GM23338 (cell line): ENCODE data around the gene PDGFRB. TPM values are rescaled to one million over a fixed set of nuclear protein-coding genes. Genes with fewer than 3 reads are reported as not detected.

ENCODE experiments used
- ATAC-seq: fragments of 200-7000 bp; cut with Tn5 transposase; 3 replicates; pipeline ENCODE4 v1.9.1; 2020
- DNase-seq: peaks from one replicate; pipeline ENCODE4 v3.0.0-alpha.2; 2015; ENCODE audit warnings: low spot score
- H2AFZ ChIP-seq: fragments of 200-600 bp; sonication (generic); 2 replicates; pipeline ENCODE4 v1.8.0; 2016; ENCODE audit warnings: antibody characterized with exemption, mild to moderate bottlenecking, moderate library complexity
- H3F3A ChIP-seq: fragments of 200-600 bp; sonication (generic); replicated peaks from 2 replicates; pipeline ENCODE4 v1.8.0; 2017; ENCODE audit warnings: antibody characterized with exemption, mixed run types, low read depth
- H3K27ac ChIP-seq: fragments of 200-600 bp; sonication (generic); 2 replicates; pipeline ENCODE4 v1.6.1; 2016; ENCODE audit warnings: low read depth
- H3K27me3 ChIP-seq: fragments of 200-600 bp; sonication (generic); 2 replicates; pipeline ENCODE4 v1.8.0; 2016; ENCODE audit warnings: mild to moderate bottlenecking, mixed run types, moderate library complexity; ENCODE audit not compliant: insufficient read depth
- H3K36me3 ChIP-seq: fragments of 200-600 bp; sonication (generic); 2 replicates; pipeline ENCODE4 v1.8.0; 2016; ENCODE audit warnings: mild to moderate bottlenecking; ENCODE audit not compliant: insufficient read depth
- H3K4me1 ChIP-seq: fragments of 200-600 bp; sonication (generic); 2 replicates; pipeline ENCODE4 v1.8.0; 2016; ENCODE audit warnings: mild to moderate bottlenecking, moderate library complexity; ENCODE audit not compliant: insufficient read depth
- H3K4me2 ChIP-seq: fragments of 200-600 bp; sonication (generic); 2 replicates; pipeline ENCODE4 v1.7.1; 2017; ENCODE audit warnings: mixed run types
- H3K4me3 ChIP-seq: fragments of 200-600 bp; sonication (generic); 2 replicates; pipeline ENCODE4 v1.6.1; 2016; ENCODE audit warnings: mixed run types
- H3K79me2 ChIP-seq: fragments of 200-600 bp; sonication (generic); replicated peaks from 2 replicates; pipeline ENCODE4 v1.8.0; 2017; ENCODE audit warnings: mild to moderate bottlenecking; ENCODE audit not compliant: insufficient read depth
- H3K9me2 ChIP-seq: fragments of 200-600 bp; sonication (generic); 2 replicates; pipeline ENCODE4 v1.8.0; 2017; ENCODE audit not compliant: insufficient read depth
- H4K20me1 ChIP-seq: fragments of 200-600 bp; sonication (generic); replicated peaks from 2 replicates; pipeline ENCODE4 v1.8.0; 2017; ENCODE audit warnings: mild to moderate bottlenecking; ENCODE audit not compliant: insufficient read depth
- H3K27ac Mint-ChIP-seq: 2 replicates; pipeline ENCODE4 v1.8.0; 2020; ENCODE audit warnings: inconsistent platforms, mild to moderate bottlenecking, moderate library complexity, mixed read lengths
- H3K27me3 Mint-ChIP-seq: 3 replicates; pipeline ENCODE4 v1.8.0; 2022; ENCODE audit warnings: low read depth, mild to moderate bottlenecking, moderate library complexity, mixed read lengths, inconsistent platforms; ENCODE audit not compliant: insufficient read depth, poor library complexity
- H3K36me3 Mint-ChIP-seq: 3 replicates; pipeline ENCODE4 v1.8.0; 2021; ENCODE audit warnings: low read depth, mild to moderate bottlenecking, inconsistent platforms, moderate library complexity, mixed read lengths
- H3K4me1 Mint-ChIP-seq: 3 replicates; pipeline ENCODE4 v1.8.0; 2020; ENCODE audit warnings: mild to moderate bottlenecking, inconsistent platforms, mixed read lengths
- H3K4me3 Mint-ChIP-seq: 3 replicates; pipeline ENCODE4 v1.8.0; 2021; ENCODE audit warnings: moderate library complexity, mild to moderate bottlenecking, inconsistent platforms, mixed read lengths
- H3K9me3 Mint-ChIP-seq: 3 replicates; pipeline ENCODE4 v1.8.0; 2020; ENCODE audit warnings: moderate library complexity, mild to moderate bottlenecking, inconsistent platforms, mixed read lengths
- CREB1 ChIP-seq: fragments of 250-450 bp; sonication (Bioruptor Pico); IDR thresholded peaks from 2 replicates; pipeline ENCODE4 v1.5.0; 2020; ENCODE audit warnings: low read depth, mild to moderate bottlenecking, moderate library complexity
- CTCF ChIP-seq, 2 experiments: fragments of 200-600 bp in 1 of 2; sonication (generic) in 1 of 2; conservative IDR thresholded peaks; 2 replicates each; pipeline versions ENCODE4 v1.5.1 to v1.6.1; 2016 to 2017; ENCODE audit warnings: antibody characterized with exemption in 2 of 2, low read depth in 2 of 2, mild to moderate bottlenecking in 2 of 2, moderate library complexity in 1 of 2
- EZH2 ChIP-seq: fragments of 200-600 bp; sonication (generic); IDR thresholded peaks from one replicate; pipeline ENCODE4 v1.8.0; 2017; ENCODE audit warnings: antibody characterized with exemption, mild to moderate bottlenecking, low read depth; ENCODE audit not compliant: unreplicated experiment
- EZH2phosphoT487 ChIP-seq: fragments of 200-600 bp; sonication (generic); IDR thresholded peaks from one replicate; pipeline ENCODE4 v1.8.1; 2018; ENCODE audit warnings: antibody characterized with exemption; ENCODE audit not compliant: unreplicated experiment
- JUNB ChIP-seq: IDR thresholded peaks from one replicate; pipeline ENCODE4 v1.6.1; 2016; ENCODE audit warnings: antibody characterized with exemption; ENCODE audit not compliant: unreplicated experiment
- POLR2AphosphoS5 ChIP-seq: IDR thresholded peaks from 2 replicates; pipeline ENCODE4 v1.6.1; 2016; ENCODE audit warnings: antibody characterized with exemption, low read depth
- REST ChIP-seq: IDR thresholded peaks from one replicate; pipeline ENCODE4 v1.6.1; 2018; ENCODE audit warnings: antibody characterized with exemption; ENCODE audit not compliant: unreplicated experiment
- STAT1 ChIP-seq: IDR thresholded peaks from one replicate; pipeline ENCODE4 v1.6.1; 2016; ENCODE audit warnings: antibody characterized with exemption; ENCODE audit not compliant: unreplicated experiment
- ZNF114 ChIP-seq: fragments of 250-450 bp; sonication (Bioruptor Pico); IDR thresholded peaks from 2 replicates; pipeline ENCODE4 v1.5.0; 2020; ENCODE audit warnings: mild to moderate bottlenecking, moderate library complexity
- ZNF331 ChIP-seq: fragments of 250-450 bp; sonication (Bioruptor Pico); IDR thresholded peaks from 2 replicates; pipeline ENCODE4 v1.5.0; 2020; ENCODE audit warnings: low read depth, mild to moderate bottlenecking, moderate library complexity
- polyA plus RNA-seq: library from polyadenylated mRNA; unstranded; fragments of >200 nt; fragmentation: Nextera tagmentation; extraction: Ambion mirVana; gene quantifications from 2 replicates; pipeline ENCODE4 v1.2.1, GENCODE V29; 2016
- total RNA-seq: library from RNA; depleted of rRNA; stranded (reverse); fragments of >200 nt; shearing (Covaris generic); gene quantifications from 2 replicates; pipeline ENCODE4 v1.2.3, GENCODE V29; 2014

Gene PDGFRB
- total and polyA plus RNA-seq, 2 experiments from 2014 or later: 4.5 to 11.3 TPM

- H3K27ac ChIP-seq: no peak overlapping the region
- no peak overlapping the region for H3K4me3 Mint-ChIP-seq
Observed at GRCh38 chr5:150066436-150066835, 89.2 kb downstream of the PDGFRB start.

GRCh38 chr5:150065886-150066285 lies 89.8 kb downstream of the PDGFRB start:
- Histone ChIP-seq H3K9me2 (no peaks in the 10 kb centered on the region), H3K27me3 (no peaks in the 10 kb centered on the region), H3F3A (no peaks in the 10 kb centered on the region), H3K4me1 (no peaks in the 10 kb centered on the region), H3K36me3 (no peaks in the 10 kb centered on the region), H3K4me3 (no peak overlapping the region), H3K27ac (no peak overlapping the region), H4K20me1 (no peaks in the 10 kb centered on the region), H2AFZ (no peak overlapping the region), H3K79me2 (no peaks in the 10 kb centered on the region), H3K4me2 (no peak overlapping the region)
- ATAC-seq (no peak), DNase-seq (no peak)
- peaks cover 9% of the 10 kb centered on the region for H3K27me3 Mint-ChIP-seq
- TF ChIP-seq REST (no peak), EZH2 (no peak), POLR2AphosphoS5 (no peak), ZNF114 (CRISPR knock-in tag) (no peak), CREB1 (no peak), STAT1 (no peak), CTCF (conservative IDR thresholded peaks at IDR 0.05; ENCODE audit: low read depth in 2 of 2) (no peak), JUNB (no peak), ZNF331 (CRISPR knock-in tag) (no peak), EZH2phosphoT487 (no peak)
- no peak overlapping the region for H3K27ac Mint-ChIP-seq
- peaks cover 2% of the 10 kb centered on the region; the same call in 1 of the 3 replicates for H3K4me1 Mint-ChIP-seq
- no peaks in the 10 kb centered on the region for H3K9me3 Mint-ChIP-seq
- H3K4me3 Mint-ChIP-seq: no peak overlapping the region
- H3K36me3 Mint-ChIP-seq: no peaks in the 10 kb centered on the region

More at GRCh38 chr5:150066436-150066835, 89.2 kb downstream of the PDGFRB start:
- no peak overlapping the region for H3K4me3 ChIP-seq
- DNase-seq (no peak), ATAC-seq (no peak)
- Mint-ChIP-seq H3K27me3 (peaks cover 9% of the 10 kb centered on the region), H3K9me3 (no peaks in the 10 kb centered on the region), H3K27ac (no peak overlapping the region), H3K36me3 (no peaks in the 10 kb centered on the region), H3K4me1 (peaks cover 2% of the 10 kb centered on the region; the same call in 1 of the 3 replicates)
- no peak overlapping the region for H2AFZ ChIP-seq
- TF ChIP-seq POLR2AphosphoS5: no peak
- H3K27me3 ChIP-seq: no peaks in the 10 kb centered on the region
- H3F3A ChIP-seq: no peaks in the 10 kb centered on the region
- no peaks in the 10 kb centered on the region for H3K79me2 ChIP-seq
- H3K36me3 ChIP-seq: no peaks in the 10 kb centered on the region
- no peak overlapping the region for H3K4me2 ChIP-seq
- H3K9me2 ChIP-seq: no peaks in the 10 kb centered on the region
- no peaks in the 10 kb centered on the region for H3K4me1 ChIP-seq
- no peaks in the 10 kb centered on the region for H4K20me1 ChIP-seq
